B cell (primary cell): Measurements from ENCODE around the gene PDIA4. TPM values are rescaled to one million over a fixed set of nuclear protein-coding genes. Genes with fewer than 3 reads are reported as not detected.

Experiments used
- ATAC-seq: fragments of 200-7000 bp; cut with Tn5 transposase; one replicate; pipeline ENCODE4 v1.10.0; 2021; ENCODE audit warnings: low read depth, mild to moderate bottlenecking, moderate number of reproducible peaks, moderate library complexity
- CTCF ChIA-PET: fragments of 350-600 bp; sonication (Branson Sonifier 250); formaldehyde crosslinking; loops from one replicate; lab custom pipeline; 2021; ENCODE audit warnings: antibody characterized with exemption, inconsistent platforms; lab: Charles Lee
- POLR2A ChIA-PET: fragments of 350-600 bp; sonication (Branson Sonifier 250); formaldehyde crosslinking; loops from one replicate; lab custom pipeline; 2021; ENCODE audit warnings: antibody characterized with exemption; lab: Charles Lee
- DNase-seq: peaks from one replicate; pipeline ENCODE4 v3.0.0; 2013
- H2AFZ ChIP-seq: 2 replicates; pipeline ENCODE4 v1.6.1; 2012; ENCODE audit warnings: mild to moderate bottlenecking, low read depth, low read length; ENCODE audit not compliant: insufficient read depth, poor library complexity, severe bottlenecking
- H3K27ac ChIP-seq, 2 donors: 1 replicate in 1 of 2; 2 replicates in 1 of 2; pipeline ENCODE4 v1.5.1; 2012 to 2013; ENCODE audit warnings: low read length in 2 of 2, mild to moderate bottlenecking in 2 of 2, moderate library complexity in 1 of 2
- H3K27me3 ChIP-seq, 4 experiments: fragments of 200-600 bp in 1 of 4; sonication (generic) in 1 of 4; replicated peaks in 1 of 4; 1 replicate in 2 of 4; 2 replicates in 2 of 4; pipeline versions ENCODE4 v1.6.1 to v1.7.0; 2013 to 2016; ENCODE audit warnings: low read length in 3 of 4, mild to moderate bottlenecking in 2 of 4, mixed read lengths in 1 of 4, moderate library complexity in 1 of 4; ENCODE audit not compliant: insufficient read depth in 4 of 4, control insufficient read depth in 3 of 4; ENCODE audit errors: control extremely low read depth in 1 of 4
- H3K36me3 ChIP-seq, 2 experiments: replicated peaks in 1 of 2; 1 replicate in 1 of 2; 2 replicates in 1 of 2; pipeline versions ENCODE4 v1.6.1 to v1.7.1; 2013; ENCODE audit warnings: low read length in 1 of 2; ENCODE audit not compliant: insufficient read depth in 2 of 2, control insufficient read depth in 1 of 2; ENCODE audit errors: control extremely low read depth in 1 of 2, extremely low read depth in 1 of 2
- H3K4me1 ChIP-seq, 2 donors: fragments of 200-600 bp in 1 of 2; sonication (generic) in 1 of 2; 1 replicate in 1 of 2; 2 replicates in 1 of 2; pipeline versions ENCODE4 v1.5.1 to v1.6.1; 2013 to 2017; ENCODE audit warnings: low read length in 2 of 2; ENCODE audit not compliant: control insufficient read depth in 2 of 2, insufficient read depth in 2 of 2
- H3K4me2 ChIP-seq: replicated peaks from 2 replicates; pipeline ENCODE3; 2012; ENCODE audit warnings: mild to moderate bottlenecking, low read depth, low read length; ENCODE audit not compliant: poor library complexity, severe bottlenecking
- H3K4me3 ChIP-seq, 5 experiments: fragments of 200-600 bp in 1 of 5; sonication (generic) in 1 of 5; 1 replicate in 3 of 5; 2 replicates in 2 of 5; pipeline versions ENCODE4 v1.5.1 to v1.7.0; 2011 to 2016; ENCODE audit warnings: low read length in 4 of 5, mild to moderate bottlenecking in 4 of 5, low read depth in 2 of 5, control low read depth in 1 of 5, moderate library complexity in 1 of 5; ENCODE audit not compliant: insufficient read depth in 1 of 5; ENCODE audit errors: control extremely low read depth in 1 of 5, extremely low read depth in 1 of 5
- H3K79me2 ChIP-seq: fragments of 200-600 bp; sonication (generic); one replicate; pipeline ENCODE4 v1.6.0; 2016; ENCODE audit warnings: low read length; ENCODE audit not compliant: control insufficient read depth, insufficient read depth
- H3K9ac ChIP-seq: fragments of 200-600 bp; sonication (generic); 2 replicates; pipeline ENCODE4 v1.6.1; 2017; ENCODE audit warnings: mild to moderate bottlenecking, low read length, moderate library complexity
- H3K9me3 ChIP-seq, 3 donors: one replicate each; pipeline versions ENCODE4 v1.6.1 to v1.7.1; 2013; ENCODE audit warnings: low read length in 2 of 3; ENCODE audit not compliant: control insufficient read depth in 2 of 3, insufficient read depth in 1 of 3; ENCODE audit errors: control extremely low read depth in 1 of 3
- H4K20me1 ChIP-seq: 2 replicates; pipeline ENCODE4 v1.6.0; 2012; ENCODE audit warnings: mild to moderate bottlenecking, low read length; ENCODE audit not compliant: insufficient read depth, control insufficient read depth, poor library complexity, severe bottlenecking
- H3K27ac Mint-ChIP-seq: one replicate; pipeline ENCODE4 v1.8.0; 2021; ENCODE audit warnings: mixed read lengths
- H3K27me3 Mint-ChIP-seq: one replicate; pipeline ENCODE4 v1.8.0; 2021; ENCODE audit warnings: mixed read lengths
- H3K4me1 Mint-ChIP-seq: one replicate; pipeline ENCODE4 v1.8.0; 2021; ENCODE audit warnings: mixed read lengths
- H3K4me3 Mint-ChIP-seq: one replicate; pipeline ENCODE4 v1.8.0; 2021; ENCODE audit warnings: mixed read lengths
- H3K9me3 Mint-ChIP-seq: one replicate; pipeline ENCODE4 v1.8.0; 2022; ENCODE audit warnings: mixed read lengths; ENCODE audit not compliant: insufficient read depth
- CTCF ChIP-seq: fragments of 200-600 bp; IDR thresholded peaks from one replicate; pipeline ENCODE4 v1.8.0; 2022; ENCODE audit warnings: antibody characterized with exemption, mild to moderate bottlenecking
- EZH2 ChIP-seq: IDR thresholded peaks from 2 replicates; pipeline ENCODE4 v1.6.1; 2012; ENCODE audit warnings: borderline replicate concordance, low read depth, mild to moderate bottlenecking, moderate library complexity, low read length; ENCODE audit not compliant: insufficient read depth, poor library complexity, severe bottlenecking
- WGBS: methylation state at CpG from one replicate; pipeline ENCODE4 v1.1.5; 2013; ENCODE audit warnings: missing lambda C conversion rate; ENCODE audit not compliant: insufficient coverage; 5-methylcytosine and 5-hydroxymethylcytosine counted together
- intact Hi-C: fragments of 100-400 bp; cut with micrococcal nuclease; formaldehyde crosslinking; loops from one replicate; pipeline ENCODE4 v1.10.0; 2022
- polyA plus RNA-seq: library from polyadenylated mRNA; depleted of rRNA; stranded (reverse); fragments of >200 nt; gene quantifications from 2 replicates; pipeline ENCODE4 v1.2.3, GENCODE V29; 2012
- total RNA-seq, 2 donors: library from RNA; stranded (reverse); fragments of 120-200 nt in 1 of 2; gene quantifications; 1 replicate in 1 of 2; 2 replicates in 1 of 2; pipeline versions ENCODE4 v1.2.3 to v1.2.4, GENCODE V29; 2013 to 2022

PDIA4 gene
- total and polyA plus RNA-seq, 2 donors (not counting 1 experiment from before 2014, with no cell fraction given) = 31.6 to 34.7 TPM

- 86% methylated on average over 1 of the region's 1 CpG for WGBS
- POLR2A ChIA-PET = interaction anchor here (0.5 kb wide), 1 partner anchor 20 kb away, joined by 3 read pairs; no protein-coding TSS in a partner anchor
- Histone ChIP-seq H3K79me2 (no peaks in the 10 kb centered on the region), H3K4me3 (no peak overlapping the region), H3K4me2 (no peak overlapping the region), H3K4me1 (no peaks in the 10 kb centered on the region), H3K9me3 (no peaks in the 10 kb centered on the region), H3K27ac (no peak overlapping the region), H3K27me3 (no peaks in the 10 kb centered on the region), H4K20me1 (no peaks in the 10 kb centered on the region), H3K9ac (no peak overlapping the region), H2AFZ (no peak overlapping the region), H3K36me3 (no peaks in the 10 kb centered on the region)
- H3K9me3 Mint-ChIP-seq = no peaks in the 10 kb centered on the region
- no peaks in the 10 kb centered on the region for H3K4me1 Mint-ChIP-seq
- no peak for DNase-seq
- no peak overlapping the region for H3K27ac Mint-ChIP-seq
- no peak for ATAC-seq
- no peak overlapping the region for H3K4me3 Mint-ChIP-seq
- peaks cover 5% of the 10 kb centered on the region for H3K27me3 Mint-ChIP-seq
- intact Hi-C loops = no loop called here
- CTCF ChIA-PET = no interaction called here
- TF ChIP-seq CTCF (no peak), EZH2 (no peak)
Observed at GRCh38 chr7:149053384-149053783, 25.1 kb upstream of the PDIA4 start.

GRCh38 chr7:149050941-149051340 lies 22.6 kb upstream of the PDIA4 start:
- H3K9me3 Mint-ChIP-seq = no peaks in the 10 kb centered on the region
- Histone ChIP-seq H4K20me1 (no peaks in the 10 kb centered on the region), H3K4me3 (no peak overlapping the region), H3K4me2 (no peak overlapping the region), H3K9ac (no peak overlapping the region), H3K36me3 (no peaks in the 10 kb centered on the region), H2AFZ (no peak overlapping the region), H3K79me2 (no peaks in the 10 kb centered on the region), H3K4me1 (no peaks in the 10 kb centered on the region), H3K9me3 (no peaks in the 10 kb centered on the region), H3K27me3 (no peaks in the 10 kb centered on the region), H3K27ac (no peak overlapping the region)
- H3K4me1 Mint-ChIP-seq = no peaks in the 10 kb centered on the region
- TF ChIP-seq EZH2 = no peak
- TF ChIP-seq CTCF = no peak
- POLR2A ChIA-PET = no interaction called here
- no peak overlapping the region for H3K4me3 Mint-ChIP-seq
- 95% methylated on average over 2 of the region's 3 CpGs for WGBS
- H3K27me3 Mint-ChIP-seq = peaks cover 5% of the 10 kb centered on the region
- DNase-seq = no peak
- CTCF ChIA-PET = no interaction called here
- no peak for ATAC-seq
- intact Hi-C loops = no loop called here
- H3K27ac Mint-ChIP-seq = no peak overlapping the region
